ENCODE results near the gene FHIT. TPM values are rescaled to one million over a fixed set of nuclear protein-coding genes. Genes with fewer than 3 reads are reported as not detected.

FHIT gene
- total RNA-seq, 1 donor from 2014 or later, result 8.5 TPM

DNA sequence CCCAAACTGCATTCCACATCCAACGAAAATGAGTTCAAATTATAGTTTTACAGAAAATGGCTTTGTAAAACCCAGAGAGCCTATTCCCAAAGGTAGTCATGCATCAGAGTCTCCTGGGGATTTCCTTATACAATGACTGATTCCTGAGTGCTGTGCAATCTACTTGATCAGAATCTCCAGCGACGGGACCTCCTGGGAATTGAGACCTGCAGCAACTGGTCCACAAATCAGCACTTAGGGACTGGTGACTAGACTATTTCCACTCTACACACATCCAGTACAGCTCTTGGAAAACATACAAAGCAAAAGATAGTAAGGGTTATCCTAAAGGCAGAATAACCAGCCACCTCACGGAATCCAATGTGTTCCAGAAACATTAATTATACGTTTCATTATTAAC is 1330.4 kb downstream of the FHIT start:
- DNase-seq (ENCODE audit: low spot score), result no peak

DNA sequence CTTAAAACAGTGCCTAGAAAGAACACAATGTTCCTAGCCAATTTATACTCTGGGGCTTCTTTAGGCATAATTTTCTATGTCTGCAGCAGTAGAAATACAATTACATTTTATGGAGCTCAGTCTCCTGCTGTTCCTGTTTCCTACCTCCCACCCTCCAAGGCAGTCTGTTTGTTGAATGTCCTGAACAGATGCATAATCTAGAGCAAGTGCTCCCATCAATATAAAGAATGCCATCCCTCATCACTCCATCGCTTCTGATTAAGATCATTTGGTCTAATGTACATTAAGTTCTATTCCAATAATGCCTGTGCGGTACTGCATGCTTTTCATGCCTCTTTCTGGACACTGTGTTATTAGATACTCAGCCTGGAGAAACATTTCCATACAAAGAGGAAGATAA is 1331.7 kb downstream of the FHIT start:
- DNase-seq (ENCODE audit: low spot score), result no peak

DNA sequence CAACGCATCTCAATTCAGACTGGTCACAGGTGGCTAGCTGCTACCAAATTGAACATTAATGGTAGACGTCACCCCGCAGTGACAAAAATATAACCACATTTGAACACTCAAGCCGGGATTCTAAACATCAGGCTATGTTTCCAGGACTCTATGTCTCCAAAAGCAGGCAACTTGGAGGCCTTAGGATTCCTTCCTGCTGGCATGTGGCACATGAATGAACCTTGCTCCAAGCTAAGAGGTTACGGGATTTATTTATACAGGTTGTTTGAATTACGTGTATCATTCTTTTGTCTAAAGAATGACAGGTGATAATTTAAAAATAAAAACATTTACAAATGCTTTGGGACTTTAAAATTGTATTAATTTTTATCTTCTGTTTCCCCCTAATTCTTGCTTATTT is 1337.0 kb downstream of the FHIT start:
- DNase-seq (ENCODE audit: low spot score), result no peak

DNA sequence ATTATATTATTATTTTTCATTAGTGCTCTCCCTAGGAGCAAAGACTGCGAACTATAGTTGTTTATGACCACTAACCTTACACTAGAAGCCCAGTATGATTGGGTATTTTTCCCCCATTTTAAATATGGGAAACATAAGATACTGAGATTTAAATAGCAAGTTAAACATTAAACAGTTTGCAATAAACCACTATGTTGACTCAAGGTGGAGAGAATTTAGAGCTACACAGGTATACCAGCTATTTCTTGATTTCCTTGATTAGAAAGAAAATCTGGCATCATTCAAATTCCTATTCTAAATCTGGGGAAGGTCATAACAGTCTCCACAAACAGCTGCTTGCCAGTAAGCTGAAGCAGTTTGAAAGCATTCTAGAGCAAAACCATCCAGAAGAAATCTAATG is 1337.6 kb downstream of the FHIT start:
- no peak for DNase-seq (ENCODE audit: low spot score)

DNA sequence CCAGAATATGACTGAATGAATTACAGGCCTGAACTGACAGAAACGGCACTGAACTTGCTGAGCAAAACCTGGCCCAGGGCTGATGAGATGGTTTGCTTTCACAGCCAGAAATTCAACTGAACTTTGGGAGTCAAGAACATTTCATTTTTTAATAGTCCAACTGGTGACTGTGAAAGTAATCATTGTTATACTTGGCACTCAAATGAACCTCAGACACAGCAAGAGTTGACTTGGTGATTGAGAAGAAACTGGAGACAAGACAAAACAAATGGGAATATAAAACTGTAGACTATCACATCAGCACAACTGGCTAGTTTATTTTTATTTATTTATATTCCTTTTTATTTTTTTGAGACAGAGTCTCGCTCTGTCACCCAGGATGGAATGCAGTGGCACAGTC is 1342.6 kb downstream of the FHIT start:
- DNase-seq (ENCODE audit: low spot score), result no peak

DNA sequence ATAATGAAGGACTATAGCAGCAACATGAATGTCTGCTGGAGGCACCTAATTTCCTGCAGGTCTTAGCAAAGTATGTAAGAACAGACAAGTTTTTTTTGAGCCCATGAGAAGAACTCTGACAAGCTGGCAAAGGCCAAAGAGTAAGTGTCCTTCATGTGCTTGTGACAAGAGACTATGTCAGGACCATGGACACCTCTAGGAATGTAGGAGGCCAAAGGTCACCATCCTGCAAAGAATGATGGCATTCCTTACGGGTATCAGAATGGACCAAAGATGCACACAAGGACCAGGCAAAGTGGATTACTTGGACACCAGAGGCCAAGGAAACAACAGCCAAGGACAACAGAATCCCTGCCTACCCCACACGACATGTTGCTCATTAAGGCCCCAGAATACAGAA is 1343.0 kb downstream of the FHIT start:
- DNase-seq (ENCODE audit: low spot score), result no peak

DNA sequence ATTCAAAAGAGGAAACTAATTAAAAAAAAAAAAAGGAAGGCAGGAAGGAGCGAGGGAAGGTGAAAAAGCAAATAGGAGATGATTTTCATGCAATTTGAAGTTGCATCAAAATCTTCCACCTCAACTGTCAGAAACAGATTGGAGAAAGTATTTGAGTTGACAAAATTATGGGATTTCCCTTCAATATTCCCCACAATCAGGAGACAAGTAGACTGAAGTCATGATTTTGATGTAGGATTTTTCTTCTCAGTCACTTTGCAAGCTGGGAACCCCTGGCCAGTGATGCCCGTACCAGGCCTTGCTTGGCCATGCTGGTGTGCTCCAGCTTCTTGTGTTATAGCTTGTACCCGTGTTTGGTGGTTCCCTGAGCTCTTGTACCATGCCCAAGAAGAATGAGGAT is 1347.0 kb downstream of the FHIT start:
- DNase-seq (ENCODE audit: low spot score), result no peak

DNA sequence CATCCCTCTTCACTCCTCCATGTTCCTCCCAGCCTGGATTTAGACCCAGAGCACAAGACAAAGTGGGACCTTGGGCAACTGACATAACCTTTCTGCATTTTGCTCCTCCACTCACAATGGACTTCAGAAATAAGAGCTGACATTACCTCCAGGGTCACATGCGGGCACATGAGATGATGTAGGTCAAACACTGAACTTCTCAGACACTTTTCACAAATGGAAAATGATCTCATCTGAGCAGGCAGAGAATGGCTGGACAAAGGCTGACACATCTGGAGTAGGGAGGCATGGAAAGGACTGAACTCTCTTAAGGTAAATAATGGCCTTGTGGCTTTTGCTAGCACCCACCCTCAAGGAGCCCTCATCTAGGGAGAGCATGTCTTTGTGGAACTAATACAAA is 1352.2 kb downstream of the FHIT start:
- no peak for DNase-seq (ENCODE audit: low spot score)

DNA sequence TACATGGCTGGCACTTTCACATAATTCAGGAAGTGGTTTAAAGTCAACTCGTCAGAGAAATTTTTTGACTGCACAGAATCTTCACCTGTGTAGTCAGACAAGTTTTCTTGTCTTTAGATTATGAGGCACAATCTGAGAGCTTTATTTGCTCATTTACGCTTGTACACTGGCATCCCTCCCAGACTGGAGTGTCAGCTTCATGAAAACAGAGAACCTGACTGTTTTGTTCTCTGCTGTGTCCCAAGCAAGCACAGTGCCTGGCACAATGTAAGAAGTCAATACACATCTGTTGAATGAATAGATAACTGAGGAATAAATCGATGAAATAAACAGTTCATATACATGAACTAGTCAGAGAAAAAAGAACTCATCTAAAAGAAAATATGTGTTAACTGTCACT is 1355.3 kb downstream of the FHIT start:
- DNase-seq (ENCODE audit: low spot score), result no peak

DNA sequence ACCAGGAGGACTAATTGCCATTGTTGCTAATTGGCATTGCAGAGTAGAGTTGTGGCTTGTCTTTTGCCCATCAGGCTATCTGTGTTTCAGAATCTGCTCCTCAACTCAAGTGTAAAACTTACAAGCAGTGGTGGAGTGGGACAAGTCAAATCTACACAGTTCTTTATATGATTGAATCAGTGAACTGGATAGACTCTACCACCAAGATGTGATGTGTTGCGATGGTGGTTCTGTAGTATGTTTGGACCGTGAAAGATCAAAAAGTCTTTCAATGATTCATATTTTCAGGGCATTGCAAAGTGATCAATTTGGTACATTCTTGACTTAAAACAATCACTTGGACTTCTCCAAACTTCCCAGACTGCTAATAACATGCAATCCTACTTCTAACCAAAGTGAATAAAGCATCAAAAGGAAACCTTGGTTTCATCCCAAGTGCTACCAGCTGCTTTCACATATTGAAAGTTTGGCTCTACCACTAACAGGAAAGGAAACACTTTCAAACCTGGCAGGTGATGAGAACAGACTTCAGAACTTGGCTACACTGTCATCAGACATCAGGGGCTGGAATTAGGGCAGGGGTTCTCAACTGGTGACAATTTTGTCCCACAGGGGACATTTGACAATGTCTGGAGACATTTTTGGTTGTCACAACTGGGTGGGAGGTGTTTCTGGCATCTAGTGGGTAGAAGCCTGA is 1356.7 kb downstream of the FHIT start:
- no peak for DNase-seq (ENCODE audit: low spot score)

DNA sequence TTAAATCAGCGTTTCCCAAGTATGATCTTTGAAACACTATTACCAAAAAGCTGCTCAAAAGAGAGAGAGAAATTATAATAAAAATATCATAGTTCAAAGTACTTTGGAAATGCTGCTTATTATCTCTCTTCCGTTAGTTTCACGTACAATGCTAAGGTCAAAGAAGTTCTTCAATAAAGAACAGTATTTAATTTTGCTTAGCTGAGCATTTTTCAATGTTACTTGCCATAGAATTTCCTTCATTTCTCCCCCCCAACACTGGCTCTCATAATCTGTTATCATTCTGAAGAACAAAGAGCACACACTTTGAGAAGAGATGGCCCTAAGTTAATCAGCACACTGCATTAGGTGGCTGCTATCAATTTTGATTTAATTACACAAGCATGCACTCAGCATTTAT is 1360.6 kb downstream of the FHIT start:
- no peak for DNase-seq (ENCODE audit: low spot score)

DNA sequence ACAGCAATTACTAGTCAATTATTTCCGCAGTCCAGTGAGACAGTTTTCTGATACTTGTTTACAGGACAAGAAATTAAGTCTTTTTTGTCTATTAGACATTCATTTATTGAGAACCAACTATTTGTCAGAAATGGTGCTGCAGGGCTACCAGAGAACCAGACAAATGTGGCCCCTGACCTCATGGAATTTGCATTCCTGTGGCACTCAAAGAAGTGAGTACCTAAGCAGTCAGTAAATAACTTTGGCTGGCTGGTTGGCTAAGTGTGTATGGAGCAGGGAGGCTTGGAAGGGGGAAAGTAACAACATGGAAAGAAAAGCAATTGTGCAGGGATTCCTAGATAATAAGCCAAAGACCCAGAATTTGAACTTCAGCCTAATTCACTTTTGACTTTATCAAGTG is 1364.5 kb downstream of the FHIT start:
- no peak for DNase-seq (ENCODE audit: low spot score)

DNA sequence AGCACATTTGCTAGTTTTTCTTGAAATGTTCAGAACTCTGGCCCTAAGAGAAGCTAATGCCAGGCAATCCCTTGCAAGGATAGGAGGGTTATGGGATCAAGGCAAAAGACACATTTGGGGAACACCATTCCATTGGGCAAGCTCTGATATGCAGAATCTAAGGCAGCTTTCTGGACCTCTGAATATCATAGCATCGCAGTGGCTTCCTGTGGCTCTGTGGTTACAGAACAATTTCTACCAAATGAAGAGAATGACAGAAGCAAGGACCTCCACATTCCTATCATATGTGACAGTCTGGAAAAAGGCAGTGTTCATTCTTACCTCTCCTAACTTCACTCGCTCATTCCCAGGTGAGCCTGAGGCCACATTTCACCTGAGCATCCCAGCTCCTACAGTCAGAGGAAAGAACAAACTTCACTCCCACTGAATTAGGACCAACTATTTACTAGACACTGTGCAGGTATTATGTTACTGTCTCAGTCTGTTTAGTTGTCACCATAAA is 1365.3 kb downstream of the FHIT start:
- DNase-seq (ENCODE audit: low spot score), result no peak

DNA sequence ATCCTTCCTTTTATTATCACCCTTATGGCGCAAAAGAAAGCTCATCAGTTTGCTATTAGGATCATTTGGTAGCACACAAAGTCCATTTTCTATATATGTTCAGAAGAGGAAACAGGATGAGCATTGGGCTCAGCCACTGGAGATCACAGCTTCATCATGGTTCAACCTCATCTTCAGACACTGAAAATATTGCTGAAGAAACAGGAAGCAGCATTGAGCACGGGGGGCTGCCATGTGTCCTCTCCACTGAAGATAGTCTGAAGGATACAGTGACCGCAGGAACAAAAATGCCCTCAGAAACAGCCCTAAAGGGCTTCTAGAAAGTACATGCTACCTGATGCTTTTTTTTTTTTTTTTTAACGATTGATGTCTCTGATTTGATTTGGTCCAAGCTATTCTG is 1366.2 kb downstream of the FHIT start:
- no peak for DNase-seq (ENCODE audit: low spot score)

DNA sequence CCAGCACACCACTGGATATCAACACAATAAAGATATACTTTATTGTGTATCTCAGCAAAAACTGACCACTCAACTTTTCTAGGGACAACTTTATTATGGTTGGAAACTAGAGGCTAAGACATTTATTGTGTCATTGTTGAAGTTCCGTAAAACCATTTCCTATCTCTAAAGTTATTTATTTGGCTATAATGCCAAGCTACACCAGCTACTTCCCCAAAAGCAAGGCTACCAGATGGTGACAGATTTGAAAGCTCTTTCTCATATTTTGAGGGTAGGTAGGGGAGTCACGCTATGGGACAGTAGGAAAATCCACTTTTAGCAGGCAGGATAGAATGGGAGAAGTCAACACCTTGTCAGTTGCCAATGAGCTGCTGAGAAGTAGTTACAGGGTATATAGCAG is 1366.8 kb downstream of the FHIT start:
- DNase-seq (ENCODE audit: low spot score), result no peak

DNA sequence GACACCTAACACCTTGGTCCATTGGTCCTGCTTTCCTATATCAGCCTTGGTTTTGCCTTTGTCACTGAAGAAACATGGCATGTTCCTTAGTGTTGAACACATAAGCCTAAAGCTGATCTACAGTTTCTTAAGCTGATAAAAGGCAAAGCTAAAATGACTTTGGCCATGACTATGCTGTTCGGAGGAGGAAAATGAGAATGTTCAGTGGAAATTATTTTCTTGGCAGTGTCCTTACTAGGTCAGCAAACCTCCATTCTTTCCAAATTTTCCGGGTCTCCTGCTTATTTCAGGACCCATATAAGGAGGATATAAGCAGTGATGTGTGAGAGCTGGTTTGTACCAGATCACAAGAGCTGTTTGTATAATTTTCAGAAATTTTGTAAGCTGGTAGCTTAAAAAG is 1368.5 kb downstream of the FHIT start:
- no peak for DNase-seq (ENCODE audit: low spot score)

DNA sequence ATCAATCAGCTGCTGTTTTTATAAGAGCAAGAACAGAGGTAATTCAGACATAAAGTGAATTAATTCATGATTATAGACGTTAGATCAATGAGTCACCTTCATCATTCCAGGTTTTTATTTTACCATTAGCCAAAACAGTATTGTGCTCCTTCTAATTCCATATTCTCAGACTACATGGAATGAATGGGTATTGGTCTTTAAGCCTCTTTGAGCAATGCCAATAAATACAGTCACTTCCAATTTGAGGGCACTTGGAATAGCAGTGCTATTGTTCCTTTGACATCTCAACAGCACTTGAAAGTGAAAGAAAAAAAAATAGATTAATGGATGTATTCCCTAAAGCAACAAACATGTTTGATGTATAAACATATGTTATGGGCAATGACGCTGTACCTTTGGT is 1370.5 kb downstream of the FHIT start:
- DNase-seq (ENCODE audit: low spot score), result no peak

DNA sequence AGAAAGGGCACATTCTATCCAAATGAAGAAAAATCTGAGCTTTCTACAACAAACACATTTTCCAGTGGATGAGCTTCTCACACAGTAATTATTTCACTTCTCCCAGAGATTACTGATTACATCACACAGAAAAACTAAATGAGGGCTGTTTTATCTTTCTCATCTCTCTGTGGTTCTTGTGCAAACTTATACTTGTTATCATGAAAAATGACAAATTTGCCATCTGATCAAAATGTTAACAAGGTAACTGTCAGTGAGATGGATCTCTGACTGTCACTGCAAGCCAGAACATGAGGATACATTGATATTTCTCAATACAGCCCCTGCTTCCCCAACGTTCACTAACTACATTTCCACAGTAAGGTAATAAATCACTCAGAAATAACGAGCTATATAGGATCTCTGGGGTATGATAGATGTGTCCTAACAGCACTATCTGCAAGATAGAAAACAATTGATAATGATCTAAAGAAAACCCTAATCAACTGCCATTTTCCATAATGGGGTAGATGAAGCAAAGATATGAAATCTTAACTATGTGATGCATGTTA is 1372.1 kb downstream of the FHIT start:
- DNase-seq (ENCODE audit: low spot score), result no peak

DNA sequence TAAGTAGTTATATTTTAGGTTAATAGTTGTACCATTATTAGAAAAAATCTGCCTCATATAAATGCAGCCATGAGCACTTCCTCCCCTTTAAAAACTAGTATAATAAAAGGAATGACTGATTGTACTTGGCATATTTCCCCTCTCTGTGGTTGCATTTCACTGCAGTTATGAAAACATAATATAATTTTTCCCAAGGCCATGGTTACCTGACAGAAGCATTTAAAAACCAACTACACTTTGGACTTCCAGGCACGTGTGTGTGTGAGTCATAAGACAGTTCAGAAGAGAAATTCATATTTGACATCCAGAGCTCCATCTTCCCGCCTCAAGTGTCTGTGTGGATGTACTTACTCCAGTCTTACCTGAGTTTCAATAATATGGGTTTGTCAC is 1373.2 kb downstream of the FHIT start:
- no peak for DNase-seq (ENCODE audit: low spot score)

DNA sequence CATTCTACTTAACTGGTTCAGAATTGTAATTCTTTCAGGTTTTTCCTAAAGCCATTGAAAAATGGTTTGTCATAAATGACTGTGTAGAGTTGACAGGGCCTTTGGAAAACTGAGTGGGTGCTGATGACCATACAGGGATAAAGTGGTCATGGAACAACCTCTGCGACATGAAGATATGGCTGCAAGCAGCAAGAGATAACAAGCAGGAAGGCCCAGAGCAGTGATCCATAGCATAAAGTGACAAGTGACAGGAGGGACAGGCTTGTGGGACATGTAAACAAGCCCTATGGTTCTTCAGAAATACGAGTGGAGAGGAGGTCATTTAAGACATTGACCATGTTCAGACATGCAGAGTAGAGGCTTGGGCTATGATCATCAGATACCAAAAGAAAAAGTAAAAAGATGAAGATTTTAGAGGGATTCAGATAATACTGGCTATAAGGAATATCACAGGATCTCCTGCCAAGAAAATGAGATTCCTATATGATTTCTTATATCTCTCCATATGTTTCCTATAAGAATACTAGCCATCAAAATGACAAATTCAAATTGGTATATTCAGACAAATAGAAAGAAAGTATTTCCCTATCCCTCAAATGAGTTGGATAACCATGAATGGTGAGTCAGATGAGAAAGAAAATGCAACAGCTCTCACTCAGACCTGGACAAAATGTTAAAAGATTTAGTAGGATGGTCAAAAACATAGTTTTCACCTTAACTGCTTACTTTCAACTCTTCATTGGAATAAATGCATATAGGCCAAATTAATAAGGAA is 1373.8 kb downstream of the FHIT start:
- DNase-seq (ENCODE audit: low spot score), result no peak

DNA sequence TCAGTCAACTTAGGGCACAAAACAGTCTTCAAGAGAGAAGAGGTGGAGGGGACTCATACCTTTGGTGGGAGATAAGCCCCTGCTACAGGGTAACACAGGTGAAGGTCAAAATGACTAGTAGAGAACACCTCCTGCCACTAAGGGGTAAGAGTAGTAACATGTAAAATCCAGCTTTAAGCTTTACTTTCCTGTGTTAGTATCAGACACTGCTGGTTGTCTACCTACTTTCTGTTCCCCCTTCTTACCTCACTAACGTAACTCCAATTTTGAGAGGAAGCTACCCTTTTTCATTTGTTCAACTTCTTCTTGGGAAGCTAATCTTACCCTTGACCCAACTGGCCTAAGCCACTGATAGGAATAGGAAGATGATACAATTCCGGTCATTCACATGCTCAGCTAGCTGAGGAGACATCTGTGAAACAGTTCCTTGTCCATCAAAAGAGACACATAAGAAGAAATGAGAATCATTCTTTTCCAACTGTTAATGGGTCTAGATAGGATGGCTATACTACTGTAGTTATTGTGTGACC is 1374.7 kb downstream of the FHIT start:
- DNase-seq (ENCODE audit: low spot score), result no peak

DNA sequence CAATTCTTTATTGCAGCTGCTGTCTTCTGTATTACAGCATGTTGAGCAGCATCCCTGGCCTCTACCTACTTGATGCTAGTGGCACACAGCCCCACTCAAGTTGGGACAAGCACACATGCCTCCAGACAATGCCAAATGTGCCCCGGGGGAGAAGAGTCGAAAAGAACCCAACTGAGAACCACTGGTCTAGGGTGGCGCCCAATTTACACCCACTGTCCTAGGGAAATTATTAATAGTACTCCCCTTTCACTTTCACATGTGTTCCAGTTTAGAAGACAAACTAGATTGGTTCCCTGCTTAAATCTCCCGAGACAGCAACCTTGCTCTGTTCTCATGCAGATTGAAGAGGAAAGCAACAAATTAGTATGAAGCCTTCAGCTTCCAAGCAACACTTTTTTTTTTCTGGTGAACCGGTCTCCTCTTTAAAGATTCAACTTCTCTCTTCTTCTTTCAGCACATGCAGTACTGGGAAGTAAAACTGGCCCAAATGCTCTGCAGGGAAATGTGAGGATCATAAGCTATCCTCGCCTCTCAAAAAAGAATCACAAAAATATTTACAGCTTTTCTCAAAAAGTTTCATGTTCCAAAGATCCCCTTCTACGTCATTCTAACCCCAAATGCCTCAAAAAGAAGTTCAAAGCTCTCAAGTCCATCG is 1377.5 kb downstream of the FHIT start:
- DNase-seq (ENCODE audit: low spot score), result no peak

All from mesenteric fat pad (tissue), 1 donor.